LNCAP (cell line): ENCODE data around the gene IFI35.

Experiments used
- TF ChIP-seq, protein P1 (sequence below): fragments of 450-650 bp; IDR thresholded peaks from 2 replicates; pipeline ENCODE4 v1.5.1; 2017; ENCODE audit warnings: mild to moderate bottlenecking

The IFI35 gene

DNA sequence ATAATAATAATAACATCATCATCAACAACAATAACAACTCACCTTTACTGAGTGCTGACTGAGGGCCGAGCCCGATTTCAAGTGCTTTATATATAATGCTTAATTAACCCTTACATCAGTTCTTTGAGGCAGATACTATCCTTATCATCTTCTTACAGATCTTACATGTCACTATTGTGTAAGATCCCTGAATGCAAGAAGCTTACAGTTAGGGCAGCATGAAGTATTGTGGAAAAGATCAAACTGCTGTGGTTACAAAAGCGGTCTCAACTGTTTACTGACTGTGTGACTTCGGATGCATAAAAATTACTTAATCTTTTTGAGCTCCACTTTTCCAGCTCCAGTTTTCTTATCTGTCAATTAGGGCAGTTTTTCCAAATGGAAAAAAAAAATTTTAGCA, 12.3 kb downstream of the IFI35 start:
- TF ChIP-seq, protein P1, sequence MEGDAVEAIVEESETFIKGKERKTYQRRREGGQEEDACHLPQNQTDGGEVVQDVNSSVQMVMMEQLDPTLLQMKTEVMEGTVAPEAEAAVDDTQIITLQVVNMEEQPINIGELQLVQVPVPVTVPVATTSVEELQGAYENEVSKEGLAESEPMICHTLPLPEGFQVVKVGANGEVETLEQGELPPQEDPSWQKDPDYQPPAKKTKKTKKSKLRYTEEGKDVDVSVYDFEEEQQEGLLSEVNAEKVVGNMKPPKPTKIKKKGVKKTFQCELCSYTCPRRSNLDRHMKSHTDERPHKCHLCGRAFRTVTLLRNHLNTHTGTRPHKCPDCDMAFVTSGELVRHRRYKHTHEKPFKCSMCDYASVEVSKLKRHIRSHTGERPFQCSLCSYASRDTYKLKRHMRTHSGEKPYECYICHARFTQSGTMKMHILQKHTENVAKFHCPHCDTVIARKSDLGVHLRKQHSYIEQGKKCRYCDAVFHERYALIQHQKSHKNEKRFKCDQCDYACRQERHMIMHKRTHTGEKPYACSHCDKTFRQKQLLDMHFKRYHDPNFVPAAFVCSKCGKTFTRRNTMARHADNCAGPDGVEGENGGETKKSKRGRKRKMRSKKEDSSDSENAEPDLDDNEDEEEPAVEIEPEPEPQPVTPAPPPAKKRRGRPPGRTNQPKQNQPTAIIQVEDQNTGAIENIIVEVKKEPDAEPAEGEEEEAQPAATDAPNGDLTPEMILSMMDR = no peak

GRCh38 chr17:43019418-43019817, 12.8 kb downstream of the IFI35 start:
- TF ChIP-seq, protein P1 = no peak

- TF ChIP-seq, protein P1 = no peak
Observed at GRCh38 chr17:43020030-43020621, 13.5 kb downstream of the IFI35 start.

- TF ChIP-seq, protein P1 = no peak
Observed at GRCh38 chr17:43020789-43021740, 14.5 kb downstream of the IFI35 start.

- TF ChIP-seq, protein P1 = no peak
Observed at GRCh38 chr17:43021741-43022512, 15.3 kb downstream of the IFI35 start, which contains the start of gene VAT1. VAT1 (minus strand) TSS chr17:43022385; CDS start chr17:43022322, 63 bp downstream.

DNA sequence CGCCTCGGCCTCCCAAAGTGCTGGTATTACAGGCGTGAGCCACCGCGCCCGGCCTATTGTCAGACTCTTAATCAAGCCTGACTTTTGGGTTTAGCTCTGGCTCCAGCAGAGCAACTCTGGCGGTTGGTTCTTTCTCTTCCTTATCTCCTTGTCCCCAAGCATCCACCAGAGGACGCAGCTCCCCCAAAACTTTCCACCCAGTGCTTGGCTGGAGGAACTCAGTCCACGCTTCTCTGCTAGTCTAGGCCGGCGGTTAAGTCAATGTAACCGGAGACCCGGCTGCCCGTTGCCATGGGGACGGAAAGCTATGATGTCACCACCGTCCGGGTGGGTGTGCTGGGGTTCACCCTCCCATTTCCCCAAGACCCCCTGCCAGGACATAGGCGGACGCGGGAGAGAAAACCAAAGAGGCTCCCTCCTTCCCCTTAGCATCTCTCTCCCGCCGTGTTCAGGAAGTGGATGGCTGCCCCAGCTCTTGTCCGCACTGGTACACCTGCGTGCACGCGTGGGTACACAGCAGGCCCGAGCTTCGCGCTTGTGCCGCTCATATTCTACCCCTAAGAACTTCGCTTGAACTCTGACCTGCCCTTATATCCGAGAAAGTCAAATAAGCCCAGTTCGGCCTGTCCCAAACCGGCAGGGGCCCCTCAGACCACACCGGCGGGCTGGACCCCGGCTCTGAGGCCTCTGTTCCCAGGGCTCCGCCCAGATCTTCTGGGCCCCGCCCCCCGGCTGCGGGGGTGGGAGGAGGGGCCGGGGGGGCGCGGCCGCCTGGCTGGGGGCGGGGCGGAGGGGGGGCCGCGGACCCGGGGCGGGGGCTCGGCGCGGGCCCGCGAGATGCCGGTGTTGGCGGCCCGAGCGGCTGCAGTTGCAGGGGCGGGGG, 18.1 kb downstream of the IFI35 start, which contains the start of gene RND2:
Gene RND2 (plus strand): TSS at position 825 of the 883 bp plus-strand sequence. CDS start 117 bp downstream, outside the sequence.
- TF ChIP-seq, protein P1 = no peak
